Choroid plexus epithelial cell (primary cell): ENCODE measurements around the gene KLHL1.

Experiments used
- DNase-seq: peaks from one replicate; pipeline ENCODE4 v3.0.0-alpha.2; 2010; ENCODE audit warnings: low read depth
- H3K4me3 ChIP-seq: 2 replicates; pipeline ENCODE4 v1.5.1; 2011; ENCODE audit warnings: low read depth, mild to moderate bottlenecking, control low read depth, low read length, moderate library complexity
- CTCF ChIP-seq: conservative IDR thresholded peaks from 2 replicates; pipeline ENCODE4 v1.5.1; 2011; ENCODE audit warnings: low read depth, mild to moderate bottlenecking, control low read depth, inconsistent platforms, low read length, moderate library complexity

KLHL1 gene

DNA sequence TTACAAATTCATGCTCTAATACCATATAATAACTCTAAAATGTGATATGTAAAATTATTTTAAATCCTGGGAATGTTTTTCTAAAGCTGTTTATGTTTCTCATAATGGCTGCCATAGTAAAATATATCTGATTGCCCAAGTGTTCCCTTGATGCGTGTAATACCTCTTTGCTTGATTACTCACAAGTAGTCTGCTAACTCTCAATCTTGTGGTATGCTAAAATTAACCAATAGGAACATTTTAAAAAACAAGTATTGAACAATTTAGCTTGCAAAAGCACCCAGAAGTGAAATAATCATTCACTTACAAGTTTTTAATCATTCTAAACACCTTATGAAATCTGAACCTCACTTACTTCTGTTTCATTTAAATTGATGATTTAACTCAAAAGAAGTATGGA is 386.6 kb downstream of the KLHL1 start:
- H3K4me3 ChIP-seq = no peak overlapping the region
- DNase-seq = no peak
- no peak for TF ChIP-seq CTCF

- no peak overlapping the region for H3K4me3 ChIP-seq
- no peak for DNase-seq
- no peak for TF ChIP-seq CTCF
Observed at GRCh38 chr13:69720278-69720983, 387.8 kb downstream of the KLHL1 start.

DNA sequence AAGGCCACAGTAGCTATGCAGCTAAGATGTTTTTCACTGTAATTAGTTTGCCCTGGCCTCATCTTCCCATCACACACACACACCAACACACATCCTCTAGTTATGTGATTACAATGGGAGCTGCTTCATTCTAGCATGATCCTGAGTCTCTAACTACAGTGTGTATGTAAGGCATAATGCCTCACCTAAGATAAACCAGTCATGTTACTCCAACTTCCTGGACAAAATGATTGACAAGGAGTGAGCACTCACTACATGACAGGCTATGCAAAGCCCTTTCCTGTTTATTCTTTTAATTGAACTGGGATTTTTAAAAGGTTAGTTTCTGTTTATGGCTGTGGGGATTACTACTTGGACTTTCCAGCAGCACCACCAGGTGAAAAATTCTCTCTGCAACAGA is 401.4 kb downstream of the KLHL1 start:
- no peak for TF ChIP-seq CTCF
- no peak for DNase-seq
- no peak overlapping the region for H3K4me3 ChIP-seq

GRCh38 chr13:69704311-69704710 is 403.9 kb downstream of the KLHL1 start:
- DNase-seq = peak; percentile 20
- TF ChIP-seq CTCF = no peak
- no peak overlapping the region for H3K4me3 ChIP-seq

DNA sequence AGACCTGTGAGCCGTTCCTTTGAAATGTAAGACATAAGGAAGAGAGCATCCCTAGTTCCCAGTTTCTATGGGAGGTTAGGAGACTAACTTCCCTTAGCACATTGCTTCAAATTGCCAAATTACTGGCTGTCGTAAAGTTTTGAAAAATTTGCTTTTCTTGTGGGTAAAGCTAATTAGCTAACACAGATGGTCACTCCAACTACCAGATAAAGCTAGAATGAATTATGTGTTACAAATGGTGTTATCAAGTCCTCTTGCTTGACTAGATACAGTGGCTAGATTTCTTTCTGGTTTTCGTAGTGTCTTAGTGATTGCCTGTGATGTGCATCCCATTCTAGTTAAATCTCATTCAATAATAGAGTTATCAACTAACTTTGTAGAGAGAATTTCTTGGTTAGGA is 417.3 kb downstream of the KLHL1 start:
- no peak for TF ChIP-seq CTCF

GRCh38 chr13:69683921-69684686 is 424.1 kb downstream of the KLHL1 start:
- no peak for DNase-seq
- H3K4me3 ChIP-seq = no peak overlapping the region
- TF ChIP-seq CTCF = no peak

More for the DNA sequence above, 417.3 kb downstream of the KLHL1 start:
- DNase-seq = no peak
- H3K4me3 ChIP-seq = no peak overlapping the region
